ENCODE results near the gene TMEM106A.
"Not testable (repeated sequence)": the region's sequence is repeated elsewhere in the genome, so short reads cannot be mapped to it uniquely, and the experiment has no call there.

The TMEM106A gene, protein sequence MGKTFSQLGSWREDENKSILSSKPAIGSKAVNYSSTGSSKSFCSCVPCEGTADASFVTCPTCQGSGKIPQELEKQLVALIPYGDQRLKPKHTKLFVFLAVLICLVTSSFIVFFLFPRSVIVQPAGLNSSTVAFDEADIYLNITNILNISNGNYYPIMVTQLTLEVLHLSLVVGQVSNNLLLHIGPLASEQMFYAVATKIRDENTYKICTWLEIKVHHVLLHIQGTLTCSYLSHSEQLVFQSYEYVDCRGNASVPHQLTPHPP

DNA sequence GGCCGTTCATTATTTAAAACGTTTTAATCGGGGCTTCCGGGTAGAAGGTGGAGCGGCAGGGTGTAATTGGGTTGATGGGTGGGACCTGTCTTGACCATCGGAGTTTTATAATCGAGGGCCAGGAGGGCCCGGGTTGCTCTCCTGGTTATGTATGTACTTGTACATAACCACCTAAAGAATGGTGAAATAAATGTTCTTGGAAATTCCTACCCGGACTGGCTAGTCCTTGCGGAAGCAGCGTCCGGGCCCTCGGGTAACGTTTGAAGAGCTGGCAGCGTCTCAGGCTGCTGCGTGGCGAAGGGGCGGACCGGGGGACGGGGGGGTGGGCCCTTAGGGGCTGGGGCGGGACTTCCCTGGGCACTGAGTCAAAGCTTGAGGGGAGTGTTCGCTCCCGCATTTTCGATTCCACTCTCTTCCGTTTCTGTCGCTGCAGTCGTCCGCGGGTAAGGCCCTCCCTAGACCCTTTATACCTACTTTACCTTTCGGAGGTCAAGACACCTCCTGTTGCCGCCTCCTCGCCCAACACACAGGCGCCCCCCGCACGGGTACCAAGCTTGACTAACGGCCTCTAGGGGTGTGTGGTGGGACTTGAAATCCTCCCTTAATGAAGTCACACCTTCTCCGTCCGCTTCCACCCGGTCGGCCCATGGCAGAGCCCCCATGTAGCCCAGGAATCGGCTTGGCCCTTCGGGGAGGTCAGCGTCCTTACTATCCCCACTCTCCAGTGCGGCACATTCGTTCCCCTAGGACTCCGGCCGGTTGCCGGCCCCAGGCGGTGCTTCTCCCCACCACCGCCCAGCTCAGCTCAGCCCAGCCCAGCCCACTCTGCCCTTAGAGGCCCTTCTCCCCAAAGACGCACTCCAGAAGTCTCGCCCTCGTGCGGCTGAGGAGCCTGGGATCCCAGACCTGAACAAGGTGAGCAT, at the start of gene TMEM106A:
Gene TMEM106A (plus strand): TSS at position 396 of the 923 bp plus-strand sequence. CDS start 1,167 bp downstream, outside the sequence.
- DNase-seq, result peak; percentile 77

DNA sequence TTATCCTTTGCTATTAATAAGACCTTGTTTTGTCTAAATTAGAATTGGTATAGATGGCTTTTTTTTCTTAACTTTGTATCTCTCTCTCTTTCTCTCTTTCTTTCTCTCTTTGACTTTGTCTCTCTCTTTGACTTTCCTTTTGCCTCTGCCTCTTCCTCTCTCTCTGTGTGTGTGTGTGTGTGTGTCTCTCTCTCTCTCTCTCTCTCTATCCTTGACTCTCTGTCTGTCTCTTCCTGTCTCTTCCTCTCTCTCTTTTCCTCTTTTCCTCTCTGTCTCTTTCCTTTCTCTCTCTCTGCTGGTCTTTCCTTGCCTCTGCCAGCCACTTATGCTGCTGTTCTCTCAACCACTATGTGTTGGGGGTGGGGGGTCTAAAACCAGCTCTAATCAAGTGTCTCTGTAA, 45.7 kb upstream of the TMEM106A start:
- DNase-seq, result not testable (repeated sequence)

DNA sequence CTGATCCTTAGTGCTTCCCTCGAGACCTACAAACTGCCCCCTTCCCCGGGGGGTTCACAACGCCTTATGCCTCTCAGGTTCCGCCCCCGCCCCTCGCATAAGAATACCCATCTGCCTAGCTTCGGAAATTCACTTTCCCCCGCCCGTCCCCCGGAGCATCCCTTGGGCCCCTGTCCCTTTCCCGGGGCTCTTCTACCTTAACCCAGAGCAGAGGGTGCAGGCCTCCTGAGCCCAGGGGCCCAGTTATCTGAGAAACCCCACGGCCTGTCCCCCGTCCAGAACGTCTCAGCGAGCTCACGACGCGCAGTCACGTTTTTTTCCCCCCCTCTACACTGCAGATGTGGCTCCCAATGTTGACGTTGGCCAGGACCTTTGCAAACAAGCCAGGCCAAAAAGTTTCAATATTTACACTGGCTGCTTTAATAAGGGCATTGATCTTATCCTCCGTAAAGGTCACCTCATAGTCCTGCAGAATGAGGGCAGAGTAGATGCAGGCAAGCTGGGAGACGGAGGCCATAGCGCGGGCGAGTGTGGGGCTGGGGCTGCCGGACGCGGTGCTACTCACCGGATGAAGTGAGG, 42.0 kb upstream of the TMEM106A start:
- peak; percentile 14 for DNase-seq

DNA sequence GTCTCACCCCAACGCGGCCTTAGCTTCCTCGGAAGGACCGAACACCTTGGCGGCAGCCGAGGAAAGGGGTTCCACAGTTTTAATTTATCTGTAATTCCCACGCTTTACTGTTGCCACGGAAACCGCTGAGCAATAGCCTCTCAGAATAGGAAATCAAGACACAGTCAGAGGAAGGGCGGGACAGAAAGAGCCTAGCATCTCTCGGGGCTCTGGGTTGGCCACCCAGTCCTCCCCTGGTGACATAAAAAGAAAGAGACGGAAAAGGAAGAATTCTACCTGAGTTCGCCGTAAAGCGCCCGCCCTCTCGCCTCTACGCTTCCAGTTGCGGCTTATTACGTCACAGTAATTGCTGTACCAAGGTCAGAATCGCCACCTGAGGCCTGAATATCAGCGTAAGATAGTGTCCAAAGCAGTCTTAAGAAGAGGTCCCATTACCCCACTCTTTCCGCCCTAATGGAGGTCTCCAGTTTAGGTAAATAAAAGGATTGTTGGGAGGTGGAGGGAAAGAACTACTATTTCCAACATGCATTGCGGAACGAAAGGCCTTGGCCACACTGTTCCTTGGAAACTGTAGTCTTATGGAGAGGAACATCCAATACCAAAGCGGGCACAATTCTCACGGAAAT, 41.4 kb upstream of the TMEM106A start:
- peak; percentile 98 for DNase-seq

DNA sequence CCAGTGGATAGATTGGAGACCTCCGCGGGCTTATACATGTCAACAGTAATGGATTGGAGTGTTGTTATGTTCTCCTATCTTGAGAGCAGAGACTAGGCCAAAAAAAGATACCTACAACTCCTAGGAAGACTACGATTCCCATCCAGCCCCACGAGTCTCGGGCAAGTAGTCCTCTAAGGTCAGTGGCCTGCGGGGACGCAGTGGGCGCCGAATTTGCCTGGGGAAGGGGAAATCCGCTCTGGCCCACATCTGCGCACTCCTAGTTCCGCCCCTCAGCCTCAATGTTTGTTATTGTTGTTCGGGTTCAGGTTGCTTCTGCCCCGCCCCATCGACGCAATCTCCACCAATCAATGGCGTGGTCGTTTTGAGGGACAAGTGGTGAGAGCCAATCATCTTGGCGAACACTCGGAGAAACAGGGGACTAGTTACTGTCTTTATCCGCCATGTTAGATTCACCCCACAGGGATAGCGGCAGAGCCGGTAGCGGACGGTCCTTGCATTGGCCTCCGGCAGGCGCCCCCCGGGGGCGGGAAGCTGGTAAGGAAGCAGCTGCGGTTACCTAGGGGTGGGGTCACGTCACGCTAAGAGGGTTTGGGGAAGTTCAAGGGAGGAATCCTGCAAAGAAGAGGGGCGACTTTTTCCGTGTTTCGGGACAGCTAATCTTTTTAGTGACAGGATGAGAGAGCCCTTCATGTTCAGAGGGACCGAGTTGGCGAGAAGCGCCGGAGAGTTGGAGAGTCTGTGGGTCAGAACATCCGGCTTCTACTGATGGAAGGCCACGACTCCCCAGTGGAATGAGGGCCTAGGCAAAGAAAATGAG, 40.7 kb upstream of the TMEM106A start, which contains the start of gene NBR1:
Gene NBR1 (plus strand): TSS at position 449 of the 820 bp plus-strand sequence. CDS start 4,586 bp downstream, outside the sequence.
- peak; percentile 96 for DNase-seq

DNA sequence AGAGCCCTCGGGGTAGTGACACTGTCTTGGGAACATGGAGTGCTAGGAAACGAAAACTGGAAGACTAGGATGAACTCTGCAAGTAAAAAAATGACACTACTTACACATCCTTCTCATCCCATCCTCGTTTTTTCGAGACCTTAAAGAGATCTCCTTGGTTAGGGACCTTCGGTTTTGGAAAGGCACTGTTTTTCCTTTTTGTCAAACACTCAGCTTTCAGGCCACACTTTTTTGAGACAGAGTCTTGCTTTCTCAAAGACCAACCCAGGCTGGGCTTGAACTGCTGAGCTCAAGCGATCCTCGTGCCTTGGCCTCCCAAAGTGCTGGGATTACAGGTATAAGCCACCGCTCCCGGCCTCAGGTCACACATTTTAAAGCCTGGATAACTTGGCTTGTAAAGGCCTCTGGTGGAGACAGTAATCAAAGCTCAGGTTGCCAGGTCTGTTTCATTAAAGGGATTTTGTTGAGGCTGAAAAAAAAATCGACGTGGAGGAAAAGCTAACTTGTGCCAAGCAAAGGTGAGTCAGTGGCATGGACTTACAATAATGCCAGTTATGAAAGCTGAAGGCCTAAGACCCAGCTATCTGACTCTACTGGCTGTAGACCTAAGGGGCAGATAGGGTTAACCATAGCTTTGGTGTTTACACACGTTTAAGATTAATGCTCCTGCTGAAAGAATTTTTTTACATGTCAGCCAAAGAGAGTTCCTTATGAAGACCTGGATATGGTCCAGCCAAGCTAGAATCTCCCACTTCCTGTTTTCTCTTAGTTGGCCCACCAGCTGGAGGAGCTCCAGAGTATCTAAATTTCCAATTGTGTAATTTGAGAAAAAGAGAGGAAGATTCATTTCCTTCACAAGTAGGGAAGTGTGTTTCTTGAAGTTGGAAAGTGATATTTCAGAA, 39.8 kb upstream of the TMEM106A start:
- DNase-seq, result peak; percentile 6

DNA sequence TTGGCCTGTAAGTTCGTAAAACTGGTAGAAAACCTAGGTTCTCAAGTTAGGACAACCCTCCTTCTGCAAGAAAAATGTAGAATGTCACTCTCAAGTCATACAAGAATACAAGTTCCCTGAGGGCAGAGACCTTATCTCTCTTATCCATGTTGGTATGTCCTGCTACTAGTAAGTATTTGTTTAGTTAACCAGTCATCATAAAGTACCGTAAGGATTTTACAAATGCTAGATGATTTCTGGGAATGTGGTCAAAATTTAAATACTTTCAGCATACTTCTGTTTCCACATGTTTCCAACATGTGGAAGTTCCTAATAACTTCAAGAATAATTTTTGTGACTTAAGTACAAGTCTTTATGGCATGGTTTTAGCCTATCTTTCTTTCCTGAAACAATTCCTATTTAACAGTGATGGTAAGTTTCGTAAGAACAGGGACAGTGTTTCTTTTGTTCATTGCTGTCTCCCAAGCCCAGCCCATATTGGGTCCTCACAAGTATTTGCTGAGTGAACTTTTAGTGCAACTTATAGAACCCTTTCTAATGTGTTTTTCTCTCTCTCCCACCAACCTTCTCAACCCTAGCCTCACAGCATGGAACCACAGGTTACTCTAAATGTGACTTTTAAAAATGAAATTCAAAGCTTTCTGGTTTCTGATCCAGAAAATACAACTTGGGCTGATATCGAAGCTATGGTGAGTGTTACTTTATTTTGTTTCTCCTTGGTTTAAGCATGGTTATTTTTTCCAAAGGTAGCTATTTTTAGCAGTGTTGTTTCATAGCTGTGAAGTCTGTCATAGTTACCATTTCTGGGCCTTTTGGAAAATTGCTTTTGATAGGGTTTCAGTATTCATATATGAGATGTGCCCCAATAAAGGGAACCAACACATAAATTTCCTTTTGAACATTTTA, 36.2 kb upstream of the TMEM106A start:
- no peak for DNase-seq

DNA sequence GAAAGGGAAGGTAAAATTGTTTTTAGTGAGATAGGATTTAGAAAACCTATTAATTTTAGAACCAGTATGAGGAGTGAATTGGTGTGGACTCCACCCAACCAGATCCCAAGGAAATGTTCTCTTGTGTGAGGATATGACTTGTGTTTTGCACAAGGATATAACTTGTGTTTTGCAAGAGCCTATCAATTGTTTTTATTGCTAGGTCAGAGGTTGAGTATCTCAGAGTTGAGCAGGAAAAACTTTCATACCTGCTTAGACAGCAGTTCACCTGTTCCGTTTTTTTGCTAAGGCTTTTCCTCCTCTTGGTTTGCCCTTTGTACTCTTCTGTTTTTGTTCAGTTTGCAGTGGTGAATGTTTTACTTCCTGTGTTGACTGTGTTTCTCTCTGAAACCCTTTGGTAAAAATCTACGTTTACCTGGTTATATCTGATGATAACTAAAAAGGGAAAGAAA, 35.5 kb upstream of the TMEM106A start:
- no peak for DNase-seq

DNA sequence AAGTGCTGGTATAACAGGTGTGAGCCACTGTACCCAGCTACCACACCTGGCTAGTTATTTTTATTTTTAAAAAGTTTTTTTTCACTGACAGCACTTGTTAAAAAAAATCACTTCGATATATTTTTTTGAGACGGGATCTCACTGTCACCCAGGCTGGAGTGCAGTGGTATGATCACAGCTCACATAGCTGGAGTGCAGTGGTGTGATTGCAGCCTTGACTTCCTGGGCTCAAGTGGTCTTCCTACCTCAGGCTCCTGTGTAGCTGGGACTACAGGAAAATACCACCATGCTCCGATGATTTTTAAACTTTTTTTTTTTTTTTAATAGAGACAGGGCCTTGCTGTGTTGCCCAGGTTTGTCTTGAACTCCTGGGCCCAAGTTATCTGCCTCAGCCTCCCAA, 27.8 kb upstream of the TMEM106A start:
- no peak for DNase-seq

DNA sequence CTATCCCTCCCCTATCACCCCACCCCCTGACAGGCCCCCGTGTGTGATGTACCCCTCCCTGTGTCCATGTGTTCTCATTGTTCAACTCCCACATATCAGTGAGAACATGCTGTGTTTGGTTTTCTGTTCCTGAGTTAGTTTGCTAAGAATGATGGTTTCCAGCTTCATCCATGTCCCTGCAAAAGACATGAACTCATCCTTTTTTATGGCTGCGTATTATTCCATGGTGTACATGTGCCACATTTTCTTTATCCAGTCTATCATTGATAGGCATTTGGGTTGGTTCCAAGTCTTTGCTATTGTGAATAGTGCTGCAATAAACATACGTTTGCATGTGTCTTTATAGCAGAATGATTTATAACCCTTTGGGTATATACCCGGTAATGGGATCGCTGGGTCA, 25.0 kb upstream of the TMEM106A start:
- not testable (repeated sequence) for DNase-seq

DNA sequence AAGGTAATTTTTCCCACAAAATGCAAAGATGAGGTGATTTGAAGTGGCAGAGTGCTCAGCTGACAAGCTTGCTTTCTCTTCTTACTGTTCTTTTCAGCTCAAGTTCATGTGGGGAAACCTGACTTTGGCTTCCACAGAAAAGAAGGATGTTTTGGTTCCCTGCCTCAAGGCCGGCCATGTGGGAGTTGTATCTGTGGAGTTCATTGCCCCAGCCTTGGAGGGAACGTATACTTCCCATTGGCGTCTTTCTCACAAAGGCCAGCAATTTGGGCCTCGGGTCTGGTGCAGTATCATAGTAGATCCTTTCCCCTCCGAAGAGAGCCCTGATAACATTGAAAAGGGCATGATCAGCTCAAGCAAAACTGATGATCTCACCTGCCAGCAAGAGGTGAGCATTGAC, 18.4 kb upstream of the TMEM106A start:
- no peak for DNase-seq

DNA sequence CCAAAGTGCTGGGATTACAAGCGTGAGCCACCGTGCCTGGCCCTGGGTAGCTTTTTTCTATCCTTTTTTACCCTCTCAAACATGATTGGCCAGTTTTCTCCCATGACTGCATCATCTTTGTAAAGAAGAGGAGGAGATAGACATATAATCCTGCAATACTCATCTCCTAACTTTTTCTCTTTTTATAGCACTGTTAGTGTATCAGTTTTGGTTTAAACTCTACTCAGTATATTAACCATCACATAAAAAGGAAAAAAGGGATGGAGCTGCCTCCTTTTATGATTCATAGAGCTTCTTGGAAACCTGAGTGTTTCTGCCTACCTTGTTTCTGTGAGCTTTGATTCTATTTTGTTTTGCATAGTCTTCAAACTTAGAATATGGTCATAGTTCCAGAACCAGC, 12.0 kb upstream of the TMEM106A start:
- DNase-seq, result no peak

DNA sequence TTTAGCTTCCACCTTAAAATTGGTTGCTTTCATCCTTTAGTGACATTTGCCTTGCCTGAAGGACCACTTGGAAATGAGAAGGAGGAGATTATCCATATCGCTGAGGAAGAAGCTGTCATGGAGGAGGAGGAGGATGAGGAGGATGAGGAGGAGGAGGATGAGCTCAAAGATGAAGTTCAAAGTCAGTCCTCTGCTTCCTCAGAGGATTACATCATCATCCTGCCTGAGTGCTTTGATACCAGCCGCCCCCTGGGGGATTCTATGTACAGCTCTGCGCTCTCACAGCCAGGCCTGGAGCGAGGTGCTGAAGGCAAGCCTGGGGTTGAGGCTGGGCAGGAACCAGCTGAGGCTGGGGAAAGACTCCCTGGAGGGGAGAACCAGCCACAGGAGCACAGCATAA, 11.5 kb upstream of the TMEM106A start:
- no peak for DNase-seq

DNA sequence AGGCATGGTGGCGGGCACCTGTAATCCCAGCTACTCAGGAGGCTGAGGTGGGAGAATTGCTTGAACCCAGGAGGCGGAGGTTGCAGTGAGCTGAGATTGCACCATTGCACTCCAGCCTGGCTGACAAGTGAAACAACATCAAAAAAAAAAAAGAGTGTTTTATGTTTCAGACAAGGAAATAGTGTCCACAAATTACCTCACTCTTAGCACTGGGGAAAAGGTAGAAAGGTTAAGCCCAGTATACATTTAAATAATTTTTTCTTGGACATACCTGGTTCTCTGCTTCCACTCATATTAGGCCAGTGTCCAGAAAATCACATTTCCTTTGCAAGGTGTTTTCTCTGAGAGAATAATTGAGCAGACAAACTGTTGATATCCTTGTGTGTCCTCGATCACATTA, 8.7 kb upstream of the TMEM106A start:
- not testable (repeated sequence) for DNase-seq

DNA sequence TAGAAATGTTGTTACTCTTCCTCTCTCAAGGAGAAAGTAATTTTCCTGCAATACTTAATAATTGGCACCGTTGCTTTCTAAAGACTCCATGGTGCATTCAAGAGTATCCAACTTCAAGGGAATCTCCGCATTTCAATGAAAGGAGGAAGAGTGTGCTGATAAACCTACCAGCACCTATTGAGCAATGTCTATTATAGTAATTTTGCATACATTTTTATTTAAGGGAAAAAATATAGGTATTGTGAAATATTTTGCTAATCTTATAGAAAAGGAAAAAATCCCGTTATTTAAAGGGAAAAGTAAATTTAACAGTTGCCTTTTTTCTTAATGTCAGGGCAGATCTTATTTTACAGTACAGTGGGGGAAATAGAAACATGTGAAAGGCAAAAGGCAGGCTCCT, 1.1 kb upstream of the TMEM106A start:
- DNase-seq, result no peak

DNA sequence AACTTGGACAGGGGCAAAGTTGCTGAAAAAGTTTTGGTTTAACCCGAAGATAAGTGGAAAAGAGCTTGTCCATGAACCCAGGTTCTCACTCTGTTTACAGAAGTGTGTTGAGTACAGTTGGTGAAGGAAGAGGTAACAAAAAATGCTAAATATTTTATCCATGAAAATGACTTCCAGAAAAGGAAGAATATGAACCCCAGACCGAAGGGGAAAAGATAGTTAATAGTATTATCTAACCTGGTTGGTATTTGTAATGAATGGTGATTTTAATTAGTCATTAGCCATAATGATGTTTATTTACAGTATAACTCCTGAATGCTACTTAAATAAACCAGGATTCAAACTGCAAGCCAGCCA, 574 bp upstream of the TMEM106A start:
- no peak for DNase-seq

DNA sequence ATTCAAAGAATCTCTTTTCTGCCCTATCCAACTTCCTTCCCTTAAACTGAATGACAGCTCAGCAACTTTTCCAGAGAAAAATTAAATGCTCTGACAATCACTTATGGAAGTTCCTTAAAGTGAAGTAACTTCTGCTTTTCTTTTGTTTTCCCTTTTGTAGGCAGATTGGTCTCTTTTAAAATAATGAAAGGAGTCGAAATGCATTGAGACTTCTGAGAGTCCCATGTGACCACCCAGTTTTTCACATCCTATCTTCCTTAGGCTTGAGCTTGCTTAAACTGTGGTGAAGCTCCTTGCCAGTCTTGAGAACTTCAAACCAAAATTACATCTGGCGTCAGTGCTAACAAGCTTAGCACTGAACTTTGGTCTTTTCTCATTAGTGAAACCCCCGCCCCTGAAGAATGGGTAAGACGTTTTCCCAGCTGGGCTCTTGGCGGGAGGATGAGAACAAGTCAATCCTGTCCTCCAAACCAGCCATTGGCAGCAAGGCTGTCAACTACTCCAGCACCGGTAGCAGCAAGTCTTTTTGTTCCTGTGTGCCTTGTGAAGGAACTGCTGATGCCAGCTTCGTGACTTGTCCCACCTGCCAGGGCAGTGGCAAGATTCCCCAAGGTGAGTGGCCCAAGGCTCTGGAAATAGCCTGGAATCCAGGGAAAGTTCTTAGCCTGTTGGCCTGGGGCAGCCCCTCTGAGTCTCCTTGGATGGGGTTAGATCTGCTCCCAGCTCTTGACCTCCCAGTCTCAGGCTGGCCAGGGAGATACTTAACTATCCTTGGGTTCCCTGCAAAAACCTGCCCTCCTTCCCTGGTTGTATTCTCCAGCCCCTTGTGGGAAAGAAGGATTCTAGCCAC, 1.2 kb downstream of the TMEM106A start:
- DNase-seq, result peak; percentile 11

DNA sequence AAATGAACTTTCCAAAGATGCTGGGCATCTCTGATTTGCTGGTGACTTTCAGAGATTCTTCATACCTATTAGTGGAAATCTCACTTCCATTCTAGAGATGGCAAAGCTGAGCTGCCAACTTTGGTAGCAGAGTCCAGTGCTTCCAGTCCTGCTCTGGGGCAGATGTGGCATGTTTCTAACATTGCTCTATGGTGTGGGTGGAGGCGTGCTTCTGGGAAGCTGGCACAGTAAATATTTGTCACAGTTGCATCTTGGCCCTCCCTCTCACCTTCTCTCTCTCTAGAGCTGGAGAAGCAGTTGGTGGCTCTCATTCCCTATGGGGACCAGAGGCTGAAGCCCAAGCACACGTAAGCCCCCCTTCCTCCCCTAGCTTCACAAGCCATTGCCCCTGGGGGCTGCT, 1.9 kb downstream of the TMEM106A start:
- no peak for DNase-seq

DNA sequence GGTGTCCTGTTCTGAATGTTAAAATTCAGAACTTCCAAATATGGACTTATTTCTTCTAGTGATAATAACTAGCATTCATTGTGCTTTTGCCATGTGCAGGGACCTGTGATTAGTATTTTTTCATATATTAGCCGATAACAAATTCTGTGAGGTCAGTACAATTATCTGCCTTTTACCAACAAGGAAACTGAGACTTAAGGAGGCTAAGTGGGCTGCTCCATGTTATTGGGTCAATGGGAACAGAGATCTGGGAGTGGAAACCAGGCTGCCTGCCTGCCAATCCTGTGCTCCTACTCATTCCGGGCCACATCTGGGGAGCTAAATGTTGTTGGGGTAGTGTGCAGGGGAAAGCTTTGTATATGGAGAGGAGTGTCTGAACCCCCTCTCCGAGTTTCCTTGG, 3.7 kb downstream of the TMEM106A start:
- DNase-seq, result no peak

All from NCI-H2227 treated with DMSO at 0.1 percent for 48 hours (cell line).